Small intestine (tissue), 7 donors: Measurements from ENCODE around the gene BICRAL. TPM values are rescaled to one million over a fixed set of nuclear protein-coding genes. Genes with fewer than 3 reads are reported as not detected.
"Not testable (repeated sequence)": the region's sequence is repeated elsewhere in the genome, so short reads cannot be mapped to it uniquely, and the experiment has no call there.

ENCODE experiments used
- DNase-seq, 2 donors: peaks; one replicate each; pipeline versions ENCODE4 v3.0.0 to v3.0.0-alpha.2; 2013
- FAIRE-seq: peaks from 2 replicates; lab custom pipeline; 2012; peaks lifted over from hg19 to GRCh38; lab: Jason Lieb, UNC
- H3K27ac ChIP-seq, 3 donors: one replicate each; pipeline ENCODE4 v1.5.1; 2013; ENCODE audit warnings: low read length in 2 of 3, mild to moderate bottlenecking in 2 of 3, control low read depth in 1 of 3, inconsistent platforms in 1 of 3, low read depth in 1 of 3, moderate library complexity in 1 of 3
- H3K27me3 ChIP-seq, 3 donors: one replicate each; pipeline ENCODE4 v1.6.1; 2013; ENCODE audit warnings: low read length in 3 of 3, inconsistent platforms in 1 of 3; ENCODE audit not compliant: control insufficient read depth in 3 of 3, insufficient read depth in 3 of 3
- H3K36me3 ChIP-seq, 3 donors: one replicate each; pipeline ENCODE4 v1.6.1; 2013; ENCODE audit warnings: low read length in 3 of 3, inconsistent platforms in 1 of 3, low read depth in 1 of 3, mild to moderate bottlenecking in 1 of 3, moderate library complexity in 1 of 3; ENCODE audit not compliant: control insufficient read depth in 3 of 3, insufficient read depth in 2 of 3
- H3K4me1 ChIP-seq, 3 donors: one replicate each; pipeline ENCODE4 v1.6.1; 2013; ENCODE audit warnings: low read length in 2 of 3, inconsistent platforms in 1 of 3, low read depth in 1 of 3, mild to moderate bottlenecking in 1 of 3, moderate library complexity in 1 of 3; ENCODE audit not compliant: control insufficient read depth in 3 of 3, insufficient read depth in 2 of 3
- H3K4me3 ChIP-seq, 3 donors: one replicate each; pipeline ENCODE4 v1.5.1; 2013; ENCODE audit warnings: low read length in 3 of 3, control low read depth in 1 of 3, inconsistent platforms in 1 of 3, low read depth in 1 of 3, mild to moderate bottlenecking in 1 of 3, moderate library complexity in 1 of 3
- H3K9me3 ChIP-seq, 2 donors: one replicate each; pipeline ENCODE4 v1.6.1; 2013; ENCODE audit warnings: low read depth in 1 of 2, low read length in 1 of 2; ENCODE audit not compliant: control insufficient read depth in 2 of 2, insufficient read depth in 1 of 2
- WGBS, 3 donors: extraction: QIAGEN DNeasy Blood & Tissue Kit; methylation state at CpG; one replicate each; pipeline ENCODE4 v1.1.7; 2013; 5-methylcytosine and 5-hydroxymethylcytosine counted together
- polyA plus RNA-seq, 4 donors: library from polyadenylated mRNA; stranded (reverse) in 3 of 4; unstranded in 1 of 4; fragments of 200-250 nt in 3 of 4; fragments of 120-200 nt in 1 of 4; gene quantifications; one replicate each; pipeline versions ENCODE4 v1.2.1 to v1.2.3, GENCODE V29; 2013
- donor health status: healthy with polysubstance abuse.
- donor health status: control.
- donor health status: control.
- donor health status: Bipolar disorder and iron deficiency.
- donor health status: healthy.

The BICRAL gene
- polyA plus RNA-seq, 4 donors, result 3.2 to 15.4 (median 4.7) TPM

- FAIRE-seq, H3K27ac ChIP-seq, DNase-seq, H3K9me3 ChIP-seq, H3K4me1 ChIP-seq, H3K27me3 ChIP-seq, H3K4me3 ChIP-seq: not testable (repeated sequence)
- H3K36me3 ChIP-seq, result peaks cover 0 to 12% (median 0%) of the 10 kb centered on the region in 3 donors
- WGBS, 3 donors, result 86 to 93% (median 93%) methylated on average over 8 of the region's 8 CpGs
Observed at GRCh38 chr6:42815726-42816125, 33.9 kb downstream of the BICRAL start.

- peaks cover 0 to 20% (median 1%) of the 10 kb centered on the region in 3 donors for H3K36me3 ChIP-seq
- DNase-seq (peak in 1 of 2 donors; percentile 32), FAIRE-seq (no peak)
- H3K9me3 ChIP-seq, result no peaks in the 10 kb centered on the region
- H3K4me1 ChIP-seq, result peaks cover 0 to 4% (median 0%) of the 10 kb centered on the region in 3 donors
- H3K27me3 ChIP-seq, result no peaks in the 10 kb centered on the region
- no peak overlapping the region for H3K4me3 ChIP-seq
- peak overlapping the region in 1 of 3 donors; percentile 58 for H3K27ac ChIP-seq
Observed at GRCh38 chr6:42817907-42818306, 36.1 kb downstream of the BICRAL start.

GRCh38 chr6:42818416-42818815 is 36.6 kb downstream of the BICRAL start:
- Histone ChIP-seq H3K36me3 (peaks cover 0 to 25% (median 1%) of the 10 kb centered on the region in 3 donors), H3K27me3 (no peaks in the 10 kb centered on the region), H3K4me1 (peaks cover 0 to 4% (median 0%) of the 10 kb centered on the region in 3 donors), H3K9me3 (no peaks in the 10 kb centered on the region), H3K4me3 (no peak overlapping the region), H3K27ac (peak overlapping the region in 1 of 3 donors; percentile 58)
- DNase-seq (peak in 1 of 2 donors; percentile 50), FAIRE-seq (no peak)
- WGBS, 3 donors, result 80 to 82% (median 81%) methylated on average over 2 of the region's 2 CpGs

- H3K4me1 ChIP-seq, result peaks cover 0 to 4% (median 0%) of the 10 kb centered on the region in 3 donors
- H3K27ac ChIP-seq, result peak overlapping the region in 1 of 3 donors; percentile 46
- WGBS, 3 donors, result 74 to 86% (median 81%) methylated on average over 3 of the region's 3 CpGs
- no peaks in the 10 kb centered on the region for H3K27me3 ChIP-seq
- H3K9me3 ChIP-seq, result no peaks in the 10 kb centered on the region
- no peak for DNase-seq
- peaks cover 0 to 30% (median 1%) of the 10 kb centered on the region in 3 donors for H3K36me3 ChIP-seq
- FAIRE-seq, result no peak
- H3K4me3 ChIP-seq, result no peak overlapping the region
Observed at GRCh38 chr6:42818878-42819277, 37.0 kb downstream of the BICRAL start.

- peak; percentile 14 to 19 for DNase-seq
- no peak overlapping the region for H3K4me3 ChIP-seq
- WGBS, 3 donors, result 93 to 95% (median 94%) methylated on average over 3 of the region's 3 CpGs
- FAIRE-seq, result no peak
- H3K4me1 ChIP-seq, result peaks cover 0 to 4% (median 0%) of the 10 kb centered on the region in 3 donors
- H3K36me3 ChIP-seq, result peaks cover 0 to 40% (median 1%) of the 10 kb centered on the region in 3 donors
- H3K27ac ChIP-seq, result no peak overlapping the region
- H3K9me3 ChIP-seq, result no peaks in the 10 kb centered on the region
- no peaks in the 10 kb centered on the region for H3K27me3 ChIP-seq
Observed at GRCh38 chr6:42819803-42820511, 38.1 kb downstream of the BICRAL start.

- WGBS, 3 donors, result 63 to 86% (median 83%) methylated on average over 10 of the region's 10 CpGs
- no peaks in the 10 kb centered on the region for H3K9me3 ChIP-seq
- peaks cover 0 to 4% (median 0%) of the 10 kb centered on the region in 3 donors for H3K4me1 ChIP-seq
- H3K27me3 ChIP-seq, result no peaks in the 10 kb centered on the region
- H3K27ac ChIP-seq, result peak overlapping the region in 1 of 3 donors; percentile 3
- peaks cover 0 to 42% (median 1%) of the 10 kb centered on the region in 3 donors for H3K36me3 ChIP-seq
- no peak overlapping the region for H3K4me3 ChIP-seq
- FAIRE-seq, result no peak
- no peak for DNase-seq
Observed at GRCh38 chr6:42820512-42821340, 38.9 kb downstream of the BICRAL start.

- H3K4me3 ChIP-seq, result no peak overlapping the region
- peak overlapping the region in 1 of 3 donors; percentile 3 for H3K27ac ChIP-seq
- no peaks in the 10 kb centered on the region for H3K27me3 ChIP-seq
- H3K4me1 ChIP-seq, result peaks cover 0 to 4% (median 0%) of the 10 kb centered on the region in 3 donors
- H3K36me3 ChIP-seq, result peaks cover 0 to 46% (median 1%) of the 10 kb centered on the region in 3 donors
- 71 to 93% (median 91%) methylated on average over 3 of the region's 3 CpGs for WGBS, 3 donors
- no peak for DNase-seq
- no peaks in the 10 kb centered on the region for H3K9me3 ChIP-seq
- no peak for FAIRE-seq
Observed at GRCh38 chr6:42821341-42821668, 39.5 kb downstream of the BICRAL start.

- 83 to 90% (median 86%) methylated on average over 2 of the region's 2 CpGs for WGBS, 3 donors
- H3K36me3 ChIP-seq, result peaks cover 0 to 44% (median 3%) of the 10 kb centered on the region in 3 donors
- H3K4me1 ChIP-seq, result peaks cover 0 to 4% (median 0%) of the 10 kb centered on the region in 3 donors
- H3K27ac ChIP-seq, result no peak overlapping the region
- no peak for FAIRE-seq
- no peak for DNase-seq
- no peaks in the 10 kb centered on the region for H3K27me3 ChIP-seq
- no peak overlapping the region for H3K4me3 ChIP-seq
- no peaks in the 10 kb centered on the region for H3K9me3 ChIP-seq
Observed at GRCh38 chr6:42821846-42822245, 40.0 kb downstream of the BICRAL start.
